IPS-11a (cell line): ENCODE data around the gene TMEM127.

Experiments
- H3K4me3 ChIP-seq: one replicate; pipeline ENCODE4 v1.5.1; 2013; ENCODE audit warnings: low read depth, low read length, control low read depth

Gene TMEM127

DNA sequence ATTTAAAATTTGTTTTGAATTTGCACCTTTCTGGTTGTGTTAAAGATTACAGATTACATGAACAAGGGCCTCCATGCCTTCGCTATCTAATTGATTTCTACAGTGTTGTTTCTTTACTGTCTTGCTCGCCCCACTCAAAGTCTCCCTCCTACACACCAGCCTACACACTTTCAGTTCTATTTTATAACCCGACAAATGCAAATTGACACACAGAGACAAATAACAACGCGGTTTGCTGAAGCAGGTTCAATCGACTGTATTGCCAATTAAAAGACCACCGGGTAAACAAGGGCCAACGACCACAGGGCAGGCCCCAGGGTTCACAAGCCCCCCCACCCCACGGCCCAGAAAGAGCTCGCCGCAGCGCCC, 58.0 kb downstream of the TMEM127 start:
- peak overlapping the region; percentile 80 for H3K4me3 ChIP-seq

DNA sequence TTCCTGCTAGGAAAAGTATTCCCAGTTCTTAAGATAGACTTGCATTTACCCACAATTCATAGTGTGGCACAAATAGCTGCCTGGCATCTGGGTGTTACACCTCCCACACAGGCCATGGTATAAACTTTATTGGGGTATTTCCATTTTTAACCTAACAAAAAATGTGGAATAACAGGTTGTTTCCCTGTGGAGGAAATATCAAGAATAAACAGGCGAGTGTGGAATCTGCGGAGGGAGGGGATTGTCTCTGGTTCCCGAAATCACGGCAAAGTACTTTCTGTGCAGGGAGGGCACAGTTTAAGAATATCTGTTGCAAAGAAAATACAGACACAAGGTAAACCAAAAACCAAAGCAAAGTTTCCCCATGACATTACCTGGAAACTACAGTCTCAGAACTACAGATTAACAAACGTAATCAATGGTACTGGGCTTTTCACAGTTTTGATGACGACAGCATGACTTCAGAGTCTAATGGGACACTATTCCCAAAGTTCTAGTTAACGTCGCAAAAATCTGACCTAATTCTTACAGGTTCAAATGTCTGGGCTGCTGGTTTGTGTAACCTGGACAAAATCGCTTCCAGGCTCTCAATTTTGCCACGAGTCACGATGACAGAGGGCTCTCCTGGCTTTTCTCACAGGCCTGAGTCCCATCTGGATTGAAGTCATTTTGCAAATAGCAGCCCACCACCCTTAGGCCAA, 58.6 kb downstream of the TMEM127 start:
- peak overlapping the region; percentile 80 for H3K4me3 ChIP-seq

DNA sequence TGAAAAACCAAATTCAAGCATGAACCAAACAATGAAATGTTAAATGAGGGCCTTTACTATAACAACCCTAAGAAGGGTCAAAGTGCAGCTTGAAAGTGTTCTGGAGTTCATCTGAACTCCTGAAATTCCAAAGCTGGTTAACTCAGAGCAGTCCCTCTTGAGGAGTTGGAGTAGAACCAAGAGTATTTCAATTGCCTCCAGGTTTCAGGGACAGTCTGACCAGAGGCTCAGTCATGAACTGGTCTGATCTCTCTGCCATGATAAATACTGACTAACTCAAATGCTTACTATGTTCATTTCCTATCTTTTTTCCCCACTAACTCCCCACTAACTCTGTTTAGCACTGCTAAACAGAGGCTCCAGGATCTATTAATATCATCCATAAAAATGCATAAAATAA, 59.9 kb downstream of the TMEM127 start:
- H3K4me3 ChIP-seq: no peak overlapping the region

DNA sequence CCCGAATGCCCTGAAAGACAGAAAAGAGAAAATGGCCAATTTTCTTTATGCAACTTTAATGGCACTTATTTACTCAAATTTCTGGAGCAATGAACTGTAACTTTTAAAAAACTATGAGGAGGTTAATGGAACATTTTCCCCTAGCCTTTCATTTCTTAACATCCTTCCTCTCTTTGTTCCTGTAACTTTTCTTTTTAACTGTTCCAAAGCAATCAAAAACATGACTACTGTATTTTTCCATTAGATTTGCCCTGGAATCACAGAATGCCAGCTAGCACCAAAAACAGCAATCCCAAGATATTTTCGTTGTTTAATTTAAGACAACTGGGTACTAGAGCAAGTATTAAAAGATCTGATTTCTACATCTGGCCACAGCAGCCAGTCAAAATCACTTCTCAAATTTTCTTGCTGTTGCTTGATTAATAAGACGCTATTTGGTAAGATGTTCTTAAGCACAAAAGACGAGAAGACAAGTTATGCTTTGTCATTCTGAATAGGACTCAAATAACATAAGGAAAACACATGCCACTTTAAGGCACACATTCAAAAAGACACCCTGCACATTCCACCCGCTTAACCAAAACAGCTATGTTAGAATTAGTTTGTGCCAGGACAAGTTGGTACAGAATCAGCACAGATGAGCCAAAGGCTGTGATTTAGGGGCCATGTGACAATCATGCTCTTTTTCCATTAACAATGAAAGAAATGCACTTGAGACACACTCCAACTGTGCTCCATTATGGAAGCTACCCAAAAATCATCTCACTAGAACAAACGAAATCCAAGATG, 60.8 kb downstream of the TMEM127 start:
- H3K4me3 ChIP-seq: no peak overlapping the region

DNA sequence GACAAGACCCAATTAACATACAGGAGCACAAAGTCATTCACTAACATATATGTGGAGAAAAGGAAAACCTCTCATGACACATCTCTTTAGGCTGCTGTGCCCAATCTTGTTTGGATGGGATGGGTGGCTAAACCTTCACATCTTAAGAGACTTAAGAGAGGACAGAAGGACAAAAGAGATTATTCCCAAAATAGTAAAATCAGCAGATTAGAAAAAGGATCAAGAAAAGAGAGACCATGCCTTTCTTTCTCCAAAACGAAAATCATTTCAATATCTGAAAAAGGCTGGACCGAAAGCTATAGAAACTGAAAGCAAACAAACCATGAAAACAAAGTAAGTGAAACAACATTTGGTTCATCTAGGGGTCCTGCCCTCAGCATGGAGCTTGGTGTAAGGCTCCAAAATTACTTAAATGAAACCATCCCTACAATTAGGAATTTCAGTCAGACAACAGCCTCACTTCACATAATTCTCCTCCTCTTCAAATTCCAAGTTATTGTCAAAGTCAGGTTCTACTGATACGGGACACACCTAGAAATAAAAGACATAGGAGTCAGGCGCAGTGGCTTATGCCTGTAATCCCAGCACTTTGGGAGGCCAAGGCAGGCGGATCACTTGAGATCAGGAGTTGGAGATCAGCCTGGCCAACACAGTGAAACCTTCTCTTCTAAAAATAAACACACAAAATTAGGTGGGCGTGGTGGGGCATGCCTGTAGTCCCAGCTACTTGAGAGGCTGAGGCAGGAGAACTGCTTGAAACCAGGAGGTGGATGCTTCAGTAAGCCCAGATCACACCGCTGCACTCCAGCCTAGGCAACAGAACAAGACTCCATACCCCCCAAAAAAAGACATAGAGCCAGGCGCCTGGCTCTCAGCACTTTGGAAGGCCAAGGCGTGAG, 62.4 kb downstream of the TMEM127 start:
- H3K4me3 ChIP-seq: no peak overlapping the region

DNA sequence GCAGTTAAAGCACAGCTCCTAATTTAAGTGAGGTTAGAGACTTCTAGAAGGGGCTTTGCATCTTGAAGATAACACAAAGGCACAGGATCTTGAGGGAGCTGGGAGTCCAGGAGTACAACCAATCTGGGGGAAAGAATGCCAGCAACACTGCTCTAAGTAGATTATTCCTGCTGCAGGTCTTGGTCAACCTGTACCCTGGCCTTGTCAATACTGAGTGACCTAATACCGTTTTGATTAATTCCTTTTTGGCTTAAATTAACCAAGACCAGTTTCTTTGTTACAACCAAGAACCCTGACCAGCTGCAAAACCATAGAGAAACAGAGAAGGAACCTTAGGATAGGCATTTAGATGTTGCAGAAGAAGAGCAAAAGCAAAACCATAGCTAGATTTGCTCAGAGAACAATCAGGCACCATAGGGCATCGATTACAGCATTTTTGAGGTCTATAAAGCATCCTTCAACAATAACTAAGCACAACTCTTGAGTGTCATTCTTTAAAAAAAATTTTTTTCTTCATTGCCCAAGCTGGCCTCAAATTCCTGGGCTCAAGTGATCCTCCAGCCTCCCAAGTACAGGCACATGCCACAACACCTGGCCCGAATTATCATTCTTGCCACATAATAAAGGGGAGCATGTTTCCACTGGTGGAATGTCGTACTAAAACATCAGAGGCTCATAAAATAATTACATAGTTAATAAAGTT, 63.5 kb downstream of the TMEM127 start:
- H3K4me3 ChIP-seq: no peak overlapping the region

DNA sequence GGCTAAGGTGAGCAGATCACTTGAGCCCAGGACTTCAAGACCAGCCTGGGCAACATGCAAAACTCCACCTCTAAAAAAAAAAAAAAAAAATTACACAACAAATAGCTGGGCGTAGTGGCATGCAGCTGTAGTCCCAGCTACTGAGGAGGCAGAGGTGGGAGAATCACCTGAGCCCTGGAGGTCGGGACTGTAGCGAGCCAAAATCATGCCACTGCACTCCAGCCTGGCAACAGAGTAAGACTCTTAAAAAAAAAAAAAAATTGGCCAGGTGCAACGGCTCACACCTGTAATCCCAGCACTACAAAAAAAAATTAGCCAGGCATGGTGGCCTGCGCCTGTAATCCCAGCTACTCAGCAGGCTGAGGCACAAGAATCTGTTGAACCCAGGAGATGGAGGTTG, 64.5 kb downstream of the TMEM127 start:
- H3K4me3 ChIP-seq: no peak overlapping the region

DNA sequence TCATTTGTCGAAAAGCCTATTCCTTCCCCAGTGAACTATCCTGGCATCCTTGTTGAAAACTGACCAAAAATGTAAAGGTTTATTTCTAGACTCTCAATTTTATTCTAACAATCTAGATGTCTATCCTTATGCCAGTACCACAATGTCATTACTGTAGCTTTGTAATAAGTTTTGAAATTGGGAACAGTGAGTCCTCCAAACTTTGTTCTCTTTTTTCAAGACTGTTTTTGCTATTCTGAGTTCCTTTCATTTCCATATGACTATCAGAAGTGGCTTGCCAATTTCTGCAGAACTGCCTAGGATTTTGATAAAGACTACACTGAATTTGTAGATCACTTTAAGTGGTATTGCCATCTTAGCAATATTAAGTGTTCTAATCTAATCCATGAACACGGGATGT, 66.9 kb downstream of the TMEM127 start:
- H3K4me3 ChIP-seq: no peak overlapping the region
